IPS-15b (cell line): ENCODE data around the gene R3HDM1.
"Not testable (repeated sequence)": the region's sequence is repeated elsewhere in the genome, so short reads cannot be mapped to it uniquely, and the experiment has no call there.

ENCODE experiments used
- H3K27me3 ChIP-seq: one replicate; pipeline ENCODE4 v1.6.1; 2013; ENCODE audit warnings: low read length; ENCODE audit not compliant: control insufficient read depth, insufficient read depth
- H3K36me3 ChIP-seq: one replicate; pipeline ENCODE4 v1.6.1; 2013; ENCODE audit warnings: low read length; ENCODE audit not compliant: control insufficient read depth, insufficient read depth
- H3K4me1 ChIP-seq: one replicate; pipeline ENCODE4 v1.6.1; 2013; ENCODE audit warnings: mild to moderate bottlenecking, low read length; ENCODE audit not compliant: control insufficient read depth, insufficient read depth
- H3K4me3 ChIP-seq: one replicate; pipeline ENCODE4 v1.5.1; 2013; ENCODE audit warnings: low read depth, low read length
- H3K9ac ChIP-seq: one replicate; pipeline ENCODE4 v1.6.1; 2013; ENCODE audit warnings: low read depth, mild to moderate bottlenecking, low read length
- H3K9me3 ChIP-seq: one replicate; pipeline ENCODE4 v1.6.1; 2013; ENCODE audit warnings: mild to moderate bottlenecking, low read length; ENCODE audit not compliant: control insufficient read depth, insufficient read depth

The R3HDM1 gene

GRCh38 chr2:135685361-135685760 lies 154.1 kb downstream of the R3HDM1 start:
- H3K4me1 ChIP-seq, result no peaks in the 10 kb centered on the region

DNA sequence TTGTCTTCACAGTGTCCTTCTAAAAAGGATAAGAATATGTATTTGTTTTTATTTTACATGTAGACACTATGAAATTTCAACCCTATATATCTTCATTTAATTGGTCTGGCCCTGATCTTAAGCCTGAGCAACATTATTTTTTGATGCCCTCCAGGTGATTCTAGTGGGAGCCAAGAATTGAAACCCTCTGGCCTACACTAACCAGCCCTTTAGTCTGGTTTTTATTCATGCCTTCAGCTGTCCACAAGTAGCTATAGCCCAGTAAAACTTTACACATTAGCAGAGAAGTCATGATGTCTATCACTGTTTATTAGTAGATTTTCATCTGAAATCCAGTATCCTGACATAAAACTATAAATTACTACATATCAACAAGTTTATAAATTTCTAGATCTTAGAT lies 157.7 kb downstream of the R3HDM1 start:
- Histone ChIP-seq H3K4me3 (no peak overlapping the region), H3K36me3 (no peaks in the 10 kb centered on the region), H3K9ac (no peak overlapping the region), H3K9me3 (no peaks in the 10 kb centered on the region), H3K4me1 (no peaks in the 10 kb centered on the region), H3K27me3 (no peaks in the 10 kb centered on the region)

More at GRCh38 chr2:135685361-135685760, 154.1 kb downstream of the R3HDM1 start:
- Histone ChIP-seq H3K9ac (no peak overlapping the region), H3K27me3 (no peaks in the 10 kb centered on the region), H3K4me3 (no peak overlapping the region), H3K36me3 (no peaks in the 10 kb centered on the region), H3K9me3 (no peaks in the 10 kb centered on the region)

GRCh38 chr2:135689679-135690078 lies 158.4 kb downstream of the R3HDM1 start:
- Histone ChIP-seq H3K9ac (no peak overlapping the region), H3K27me3 (no peaks in the 10 kb centered on the region), H3K36me3 (no peaks in the 10 kb centered on the region), H3K9me3 (no peaks in the 10 kb centered on the region), H3K4me1 (no peaks in the 10 kb centered on the region), H3K4me3 (no peak overlapping the region)

- Histone ChIP-seq H3K27me3 (no peaks in the 10 kb centered on the region), H3K36me3 (no peaks in the 10 kb centered on the region), H3K9ac (no peak overlapping the region), H3K4me3 (no peak overlapping the region), H3K9me3 (no peaks in the 10 kb centered on the region), H3K4me1 (no peaks in the 10 kb centered on the region)
Measured at GRCh38 chr2:135694711-135695110, 163.4 kb downstream of the R3HDM1 start.

DNA sequence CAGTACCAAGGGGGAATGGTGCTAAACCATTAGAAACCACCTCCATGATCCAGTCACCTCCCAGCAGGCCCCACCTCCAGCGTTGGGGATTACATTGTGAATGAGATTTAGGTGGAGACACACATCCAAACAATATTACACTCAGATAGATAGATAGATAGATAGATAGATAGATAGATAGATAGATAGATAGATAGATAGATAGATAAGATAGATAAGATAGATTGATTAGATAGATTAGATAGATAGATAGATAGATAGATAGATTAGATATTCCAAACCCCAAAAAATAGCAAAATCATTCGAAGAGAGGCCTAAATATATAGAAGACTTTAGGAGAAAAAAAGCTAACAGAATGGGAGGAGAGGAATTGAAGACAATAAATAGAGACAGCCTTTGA lies 167.6 kb downstream of the R3HDM1 start:
- Histone ChIP-seq H3K36me3 (no peaks in the 10 kb centered on the region), H3K9me3 (no peaks in the 10 kb centered on the region), H3K27me3 (no peaks in the 10 kb centered on the region)

DNA sequence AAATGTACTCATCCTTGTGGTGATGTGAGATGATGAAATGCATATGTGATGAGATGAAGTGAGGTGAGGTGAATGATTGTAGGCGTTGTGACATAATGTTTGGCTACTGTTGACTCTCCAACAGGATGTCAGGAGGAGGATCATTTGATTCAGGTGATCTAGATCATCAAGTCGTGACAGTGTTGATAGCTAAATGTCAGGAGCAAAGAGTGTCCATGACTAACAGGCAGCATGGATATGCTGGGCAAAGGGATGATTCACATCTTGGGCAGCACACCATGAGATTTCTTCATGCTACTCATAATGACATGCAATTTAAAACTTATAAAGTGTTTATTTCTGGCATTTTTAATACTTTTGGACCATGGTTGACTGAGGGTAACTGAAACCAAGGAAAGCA lies 170.2 kb downstream of the R3HDM1 start:
- no peaks in the 10 kb centered on the region for H3K4me1 ChIP-seq
- no peaks in the 10 kb centered on the region for H3K9me3 ChIP-seq
- no peaks in the 10 kb centered on the region for H3K36me3 ChIP-seq
- no peak overlapping the region for H3K9ac ChIP-seq
- H3K4me3 ChIP-seq, result no peak overlapping the region
- H3K27me3 ChIP-seq, result no peaks in the 10 kb centered on the region

More for the DNA sequence above, 167.6 kb downstream of the R3HDM1 start:
- no peaks in the 10 kb centered on the region for H3K4me1 ChIP-seq
- no peak overlapping the region for H3K4me3 ChIP-seq
- H3K9ac ChIP-seq, result no peak overlapping the region

- no peaks in the 10 kb centered on the region for H3K9me3 ChIP-seq
Measured at GRCh38 chr2:135703300-135703699, 172.0 kb downstream of the R3HDM1 start.

DNA sequence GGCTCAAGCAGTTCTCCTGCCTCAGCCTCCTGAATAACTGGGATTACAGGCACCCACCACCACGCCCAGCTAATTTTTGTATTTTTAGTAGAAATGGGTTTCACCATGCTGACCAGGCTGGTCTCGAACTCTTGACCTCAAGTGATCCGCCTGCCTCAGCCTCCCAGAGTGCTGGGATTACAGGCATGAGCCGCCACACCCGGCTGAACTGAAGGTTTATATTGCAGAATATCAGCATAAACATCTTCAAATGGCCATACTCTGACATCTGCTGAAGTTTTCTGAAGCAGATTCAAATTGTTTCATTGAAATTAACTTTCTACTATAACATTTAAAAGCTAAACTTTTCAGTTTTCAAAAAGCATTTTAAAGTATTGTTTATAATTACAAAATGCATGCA lies 172.8 kb downstream of the R3HDM1 start:
- H3K36me3 ChIP-seq, H3K9me3 ChIP-seq, H3K9ac ChIP-seq, H3K4me3 ChIP-seq, H3K4me1 ChIP-seq, H3K27me3 ChIP-seq: not testable (repeated sequence)

More at GRCh38 chr2:135703300-135703699, 172.0 kb downstream of the R3HDM1 start:
- Histone ChIP-seq H3K4me3 (no peak overlapping the region), H3K9ac (no peak overlapping the region), H3K4me1 (no peaks in the 10 kb centered on the region), H3K36me3 (no peaks in the 10 kb centered on the region), H3K27me3 (no peaks in the 10 kb centered on the region)

DNA sequence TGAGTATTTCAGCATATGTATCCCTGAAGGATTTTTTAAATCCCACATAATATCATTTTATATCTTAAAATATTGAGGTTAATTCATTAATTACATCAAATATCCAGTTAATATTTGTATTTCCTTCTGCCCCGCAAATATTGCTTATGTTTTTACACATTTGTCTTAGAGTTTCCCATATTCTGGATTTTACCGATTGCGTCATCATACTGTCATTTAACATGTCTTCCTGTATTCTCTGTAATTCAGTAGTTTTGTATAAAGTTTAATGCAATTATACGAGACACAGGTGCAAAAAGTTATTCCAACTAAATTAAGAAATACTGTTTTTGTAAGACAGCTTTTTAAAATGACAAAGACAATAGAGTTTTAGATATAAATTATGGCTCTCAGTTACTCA lies 176.9 kb downstream of the R3HDM1 start:
- Histone ChIP-seq H3K9me3 (no peaks in the 10 kb centered on the region), H3K27me3 (no peaks in the 10 kb centered on the region), H3K9ac (no peak overlapping the region), H3K4me1 (no peaks in the 10 kb centered on the region), H3K36me3 (no peaks in the 10 kb centered on the region), H3K4me3 (no peak overlapping the region)

- H3K36me3 ChIP-seq, result no peaks in the 10 kb centered on the region
- H3K9me3 ChIP-seq, result no peaks in the 10 kb centered on the region
- H3K27me3 ChIP-seq, result no peaks in the 10 kb centered on the region
- no peak overlapping the region for H3K4me3 ChIP-seq
- no peak overlapping the region for H3K9ac ChIP-seq
- no peaks in the 10 kb centered on the region for H3K4me1 ChIP-seq
Measured at GRCh38 chr2:135709992-135710391, 178.7 kb downstream of the R3HDM1 start.

DNA sequence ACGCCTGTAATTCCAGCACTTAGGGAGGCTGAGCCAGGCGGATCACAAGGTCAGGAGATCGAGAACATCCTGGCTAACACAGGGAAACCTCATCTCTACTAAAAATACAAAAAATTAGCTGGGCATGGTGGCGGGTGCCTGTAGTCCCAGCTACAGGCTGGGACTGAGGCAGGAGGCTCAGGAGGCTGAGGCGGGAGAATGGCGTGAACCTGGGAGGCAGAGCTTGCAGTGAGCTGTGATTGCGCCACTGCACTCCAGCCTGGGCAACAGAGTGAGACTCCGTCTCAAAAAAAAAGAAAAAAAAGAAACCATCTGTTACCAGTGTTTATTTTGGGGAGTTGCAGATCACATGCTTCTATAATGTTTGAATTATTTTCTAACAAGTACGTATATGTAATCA lies 183.8 kb downstream of the R3HDM1 start:
- not testable (repeated sequence) for H3K9ac ChIP-seq, H3K4me1 ChIP-seq, H3K36me3 ChIP-seq, H3K4me3 ChIP-seq, H3K27me3 ChIP-seq, H3K9me3 ChIP-seq

DNA sequence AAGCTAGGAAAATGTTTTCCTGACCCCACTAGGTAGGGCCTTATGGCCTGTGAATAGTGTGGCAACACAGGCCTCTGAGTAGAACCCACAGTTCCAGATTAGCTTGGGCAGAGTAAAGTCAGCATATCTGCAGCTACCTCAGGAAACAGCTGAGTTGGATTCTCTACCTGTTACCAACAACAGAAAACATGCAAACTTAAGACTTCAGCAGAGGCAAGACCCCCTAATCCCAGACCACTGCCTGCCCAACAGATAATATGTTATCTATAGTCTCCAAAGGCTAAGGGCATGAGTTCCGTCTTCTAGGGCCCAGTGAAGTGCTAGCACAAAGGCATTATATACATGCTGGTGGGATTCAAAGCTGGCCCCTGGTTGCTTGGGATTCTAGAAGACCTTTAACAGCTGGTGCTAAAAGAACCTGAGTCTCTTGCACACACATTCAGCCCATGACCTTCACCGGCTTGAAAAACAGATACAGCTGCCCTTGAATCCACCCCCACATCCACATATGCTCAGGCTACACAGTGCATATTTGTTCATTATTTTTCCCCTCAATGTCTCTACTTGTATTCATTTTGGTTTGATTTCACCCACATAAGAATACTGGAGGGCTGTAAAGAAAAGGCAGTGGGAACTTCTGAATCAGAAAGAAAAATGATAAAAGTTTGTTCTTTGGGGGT lies 196.9 kb downstream of the R3HDM1 start:
- Histone ChIP-seq H3K4me3 (no peak overlapping the region), H3K27me3 (no peaks in the 10 kb centered on the region), H3K4me1 (no peaks in the 10 kb centered on the region), H3K9me3 (no peaks in the 10 kb centered on the region), H3K36me3 (no peaks in the 10 kb centered on the region), H3K9ac (no peak overlapping the region)
